Measurements from ENCODE around the gene GALNT9.

GALNT9 gene

DNA sequence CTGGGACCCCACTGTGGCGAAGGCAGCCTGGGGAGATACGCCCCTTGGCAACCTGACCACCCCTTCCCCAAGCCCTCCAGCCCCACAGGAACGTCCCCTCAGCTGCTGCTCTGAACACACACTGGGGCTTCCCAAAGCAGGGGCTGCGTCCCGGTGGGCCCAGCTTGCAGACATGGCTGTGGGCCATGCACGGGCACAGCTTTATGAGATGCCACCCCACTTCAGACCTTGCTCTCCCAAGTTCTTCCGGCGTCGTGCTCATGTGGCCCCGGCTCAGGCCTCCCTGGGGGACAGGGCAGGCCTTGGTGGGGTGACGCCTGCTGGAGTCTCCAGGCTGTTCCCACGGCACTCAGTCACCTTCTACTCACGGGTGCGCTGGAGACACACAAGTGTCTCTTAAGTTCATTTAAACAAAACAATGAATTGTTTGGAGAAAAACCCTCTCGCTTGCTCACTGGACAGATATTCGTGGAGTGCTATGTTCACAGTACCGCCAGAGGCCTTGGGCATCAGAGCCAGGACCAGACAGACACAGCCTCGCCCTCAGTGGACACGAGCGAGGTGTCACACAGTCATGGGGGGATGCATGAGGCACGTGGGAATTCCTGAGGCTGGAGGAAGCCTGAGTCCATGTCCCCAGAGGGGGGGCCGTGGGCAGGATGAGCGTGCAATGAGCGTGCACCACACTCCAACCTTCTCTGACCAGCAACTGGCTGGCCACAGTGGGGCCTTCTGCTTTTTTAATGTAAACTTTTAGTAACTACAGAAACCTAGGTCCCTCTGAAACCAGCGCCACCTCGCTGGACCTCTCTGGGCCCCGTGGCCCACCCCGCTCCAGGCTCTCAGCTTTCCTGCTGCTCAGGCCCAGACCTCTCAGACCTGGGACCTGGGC is 4.3 kb downstream of the GALNT9 start:
- in situ Hi-C loops (cut with HindIII; ENCODE audit: low sequenced_read_pairs) = loop anchor here (5.0 kb wide), 1 partner anchor 63 kb away; no protein-coding TSS in a partner anchor
- TF ChIP-seq, protein P1, sequence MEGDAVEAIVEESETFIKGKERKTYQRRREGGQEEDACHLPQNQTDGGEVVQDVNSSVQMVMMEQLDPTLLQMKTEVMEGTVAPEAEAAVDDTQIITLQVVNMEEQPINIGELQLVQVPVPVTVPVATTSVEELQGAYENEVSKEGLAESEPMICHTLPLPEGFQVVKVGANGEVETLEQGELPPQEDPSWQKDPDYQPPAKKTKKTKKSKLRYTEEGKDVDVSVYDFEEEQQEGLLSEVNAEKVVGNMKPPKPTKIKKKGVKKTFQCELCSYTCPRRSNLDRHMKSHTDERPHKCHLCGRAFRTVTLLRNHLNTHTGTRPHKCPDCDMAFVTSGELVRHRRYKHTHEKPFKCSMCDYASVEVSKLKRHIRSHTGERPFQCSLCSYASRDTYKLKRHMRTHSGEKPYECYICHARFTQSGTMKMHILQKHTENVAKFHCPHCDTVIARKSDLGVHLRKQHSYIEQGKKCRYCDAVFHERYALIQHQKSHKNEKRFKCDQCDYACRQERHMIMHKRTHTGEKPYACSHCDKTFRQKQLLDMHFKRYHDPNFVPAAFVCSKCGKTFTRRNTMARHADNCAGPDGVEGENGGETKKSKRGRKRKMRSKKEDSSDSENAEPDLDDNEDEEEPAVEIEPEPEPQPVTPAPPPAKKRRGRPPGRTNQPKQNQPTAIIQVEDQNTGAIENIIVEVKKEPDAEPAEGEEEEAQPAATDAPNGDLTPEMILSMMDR (IDR thresholded peaks at IDR 0.05; ENCODE audit: low read depth, low read length, missing control alignments) = no peak
- DNase-seq (ENCODE audit: low read depth) = no peak
- H3K4me3 ChIP-seq (ENCODE audit: low read depth, low read length) = no peak overlapping the region

GRCh38 chr12:132324173-132324572 is 5.2 kb downstream of the GALNT9 start:
- no peak for DNase-seq (ENCODE audit: low read depth)
- no peak overlapping the region for H3K4me3 ChIP-seq (ENCODE audit: low read depth, low read length)
- in situ Hi-C loops (cut with HindIII; ENCODE audit: low sequenced_read_pairs) = loop anchor here (5.0 kb wide), 1 partner anchor 62 kb away; no protein-coding TSS in a partner anchor
- TF ChIP-seq, protein P1 (IDR thresholded peaks at IDR 0.05; ENCODE audit: low read depth, low read length, missing control alignments) = no peak

DNA sequence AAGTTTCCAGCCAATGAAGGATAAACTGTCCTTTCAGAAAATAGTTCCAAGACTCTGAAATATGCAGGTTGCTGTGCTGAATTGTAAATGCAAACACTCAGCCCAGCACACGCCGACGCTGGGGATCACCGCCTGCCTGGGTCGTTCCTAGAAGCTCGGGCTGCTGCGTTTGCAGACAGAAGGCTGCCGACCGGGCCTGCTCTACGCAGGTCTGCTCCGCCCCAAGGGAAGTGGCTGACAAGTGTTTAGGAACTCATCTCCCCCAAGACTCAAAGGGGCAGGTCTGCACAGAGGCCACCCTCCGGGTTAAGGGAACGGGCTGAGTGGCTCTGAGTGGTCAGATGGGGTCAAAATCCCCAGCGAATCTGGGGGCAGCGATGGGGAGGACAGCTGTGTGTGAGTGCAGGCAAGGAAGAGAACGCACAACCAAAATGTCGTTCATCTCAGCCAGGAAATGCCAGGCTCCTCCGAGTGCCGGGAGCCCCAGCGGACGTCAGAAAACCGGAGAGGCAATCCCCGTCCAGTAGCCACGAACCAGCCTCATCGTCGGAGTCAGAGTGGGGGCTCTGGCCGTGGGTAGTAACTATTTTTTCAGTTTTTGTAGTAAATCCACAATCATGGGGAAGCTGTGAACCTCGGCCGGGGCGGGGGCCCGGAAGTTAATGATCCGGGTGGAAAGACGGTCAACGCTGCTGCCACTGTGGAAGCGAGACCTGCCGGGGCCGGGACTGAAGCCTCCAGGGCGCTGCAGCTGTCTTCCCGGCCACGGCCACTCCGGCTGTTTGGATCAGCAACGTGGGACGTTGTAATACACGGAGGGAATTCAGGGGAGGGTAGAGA is 6.0 kb downstream of the GALNT9 start:
- in situ Hi-C loops (cut with HindIII; ENCODE audit: low sequenced_read_pairs) = loop anchor here (5.0 kb wide), 1 partner anchor 61 kb away; no protein-coding TSS in a partner anchor
- TF ChIP-seq, protein P1 (IDR thresholded peaks at IDR 0.05; ENCODE audit: low read depth, low read length, missing control alignments) = no peak
- no peak for DNase-seq (ENCODE audit: low read depth)
- no peak overlapping the region for H3K4me3 ChIP-seq (ENCODE audit: low read depth, low read length)

GRCh38 chr12:132322206-132323132 is 6.9 kb downstream of the GALNT9 start:
- in situ Hi-C loops (cut with HindIII; ENCODE audit: low sequenced_read_pairs) = loop anchor here (5.0 kb wide), 1 partner anchor 60 kb away; no protein-coding TSS in a partner anchor
- no peak overlapping the region for H3K4me3 ChIP-seq (ENCODE audit: low read depth, low read length)
- no peak for DNase-seq (ENCODE audit: low read depth)
- TF ChIP-seq, protein P1 (IDR thresholded peaks at IDR 0.05; ENCODE audit: low read depth, low read length, missing control alignments) = no peak

GRCh38 chr12:132321321-132322118 is 7.9 kb downstream of the GALNT9 start:
- TF ChIP-seq, protein P1 (IDR thresholded peaks at IDR 0.05; ENCODE audit: low read depth, low read length, missing control alignments) = no peak
- no peak for DNase-seq (ENCODE audit: low read depth)
- H3K4me3 ChIP-seq (ENCODE audit: low read depth, low read length) = no peak overlapping the region
- in situ Hi-C loops (cut with HindIII; ENCODE audit: low sequenced_read_pairs) = loop anchor here (5.0 kb wide), 1 partner anchor 59 kb away; no protein-coding TSS in a partner anchor
